ENCODE data around the gene DCTN3. TPM values are rescaled to one million over a fixed set of nuclear protein-coding genes. Genes with fewer than 3 reads are reported as not detected.

Gene DCTN3
- total and polyA plus RNA-seq, 2 of the 4 experiments (the other 2 are of a cell fraction) = 122 to 183 TPM

DNA sequence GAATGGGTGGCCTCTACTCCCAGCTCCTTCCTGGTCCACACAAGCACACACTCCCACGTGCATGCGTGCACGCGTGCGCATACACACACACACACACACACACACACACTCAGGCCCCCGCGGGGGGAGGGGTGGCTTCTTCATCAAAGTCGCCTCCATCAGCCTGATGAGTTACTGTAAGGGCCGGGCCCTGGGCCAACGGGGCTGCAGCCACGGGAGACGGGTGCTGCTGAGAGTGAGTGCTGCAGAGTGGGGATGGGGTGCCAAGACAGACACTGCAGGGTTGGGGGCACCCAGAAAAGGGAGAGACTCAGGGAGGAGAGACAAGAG, 48.8 kb downstream of the DCTN3 start:
- Histone ChIP-seq H3K23ac (ENCODE audit: low read depth, low read length) (no peak overlapping the region), H3K14ac (replicated peaks; ENCODE audit: low read depth, low read length) (no peak overlapping the region), H3K36me3 (ENCODE audit: control insufficient read depth, insufficient read depth, low read length) (no peaks in the 10 kb centered on the region), H3K27ac (ENCODE audit: insufficient read depth, low read length) (no peak overlapping the region), H3K18ac (ENCODE audit: low read depth, low read length) (no peak overlapping the region), H3K56ac (ENCODE audit: extremely low read depth, insufficient read depth, low read length) (no peak overlapping the region), H3K9me3 (ENCODE audit: control insufficient read depth, insufficient read depth, low read length) (no peaks in the 10 kb centered on the region), H2BK120ac (ENCODE audit: low read depth, low read length) (no peak overlapping the region), H2BK20ac (ENCODE audit: low read depth, low read length) (no peak overlapping the region), H3K9me1 (ENCODE audit: insufficient read depth, low read length) (0 out of 2 replicates have a peak, but pooled peaks cover 3% of the 10 kb centered on the region), H2BK15ac (ENCODE audit: low read depth, low read length) (no peak overlapping the region), H4K91ac (ENCODE audit: insufficient read depth, low read depth, low read length) (no peak overlapping the region), H3K79me1 (ENCODE audit: low read depth in 1 of 2, low read length in 2 of 2) (no peaks in the 10 kb centered on the region), H4K5ac (ENCODE audit: low read depth, low read length) (no peak overlapping the region), H2AK5ac (ENCODE audit: low read depth, low read length) (no peak overlapping the region), H3K4ac (ENCODE audit: low read depth, low read length) (no peak overlapping the region), H2AFZ (replicated peaks; ENCODE audit: low read length, poor library complexity) (peak overlapping the region; percentile 43), H3K9ac (ENCODE audit: low read depth, low read length) (no peak overlapping the region), H4K8ac (ENCODE audit: low read depth in 2 of 2, low read length in 2 of 2) (no peak overlapping the region), H4K20me1 (ENCODE audit: insufficient read depth, low read length) (no peaks in the 10 kb centered on the region), H2BK5ac (ENCODE audit: low read depth, low read length, poor library complexity, severe bottlenecking) (no peak overlapping the region), H3K27me3 (ENCODE audit: control insufficient read depth, insufficient read depth, low read length) (peaks cover 88% of the 10 kb centered on the region), H2AK9ac (replicated peaks; ENCODE audit: low read depth, low read length, poor library complexity) (no peak overlapping the region), H3K4me1 (ENCODE audit: control insufficient read depth, insufficient read depth, low read length) (no peaks in the 10 kb centered on the region), H3K4me2 (ENCODE audit: low read depth, low read length) (no peak overlapping the region), H3K4me3 (ENCODE audit: insufficient read depth, low read depth, low read length) (no peak overlapping the region)
- dilution Hi-C loops (cut with HindIII; ENCODE audit: low sequenced_read_pairs, unreplicated experiment) = no loop called here
- ChIA-PET CTCF (no interaction called here), POLR2A (ENCODE audit: unreplicated experiment) (no interaction called here)
- no TSS peak for BruUV-seq (replicated peaks)
- TF ChIP-seq POLR2A (IDR thresholded peaks at IDR 0.05; ENCODE audit: low read depth, low read length) (no peak), CHD1 (IDR thresholded peaks at IDR 0.05; ENCODE audit: low read depth, low read length) (no peak), RAD21 (IDR thresholded peaks at IDR 0.05; ENCODE audit: low read length) (no peak)
- TF ChIP-seq, protein P1, sequence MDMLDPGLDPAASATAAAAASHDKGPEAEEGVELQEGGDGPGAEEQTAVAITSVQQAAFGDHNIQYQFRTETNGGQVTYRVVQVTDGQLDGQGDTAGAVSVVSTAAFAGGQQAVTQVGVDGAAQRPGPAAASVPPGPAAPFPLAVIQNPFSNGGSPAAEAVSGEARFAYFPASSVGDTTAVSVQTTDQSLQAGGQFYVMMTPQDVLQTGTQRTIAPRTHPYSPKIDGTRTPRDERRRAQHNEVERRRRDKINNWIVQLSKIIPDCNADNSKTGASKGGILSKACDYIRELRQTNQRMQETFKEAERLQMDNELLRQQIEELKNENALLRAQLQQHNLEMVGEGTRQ (IDR thresholded peaks at IDR 0.05; ENCODE audit: low read depth, low read length) = no peak
- intact Hi-C loops (cut with micrococcal nuclease) = no loop called here
- DNase-seq (no peak), ATAC-seq (ENCODE audit: low read depth) (no peak)
- WGBS, 2 experiments (ENCODE audit: extremely low coverage in 2 of 2, insufficient read length in 1 of 2) = no CpG with 5 or more reads among the region's 12 CpGs
- in situ Hi-C loops (cut with MboI; ENCODE audit: low sequenced_read_pairs) = no loop called here

All from IMR-90 (cell line).